Esophagus muscularis mucosa (tissue), 4 donors: ENCODE results near the gene IKZF3. TPM values are rescaled to one million over a fixed set of nuclear protein-coding genes. Genes with fewer than 3 reads are reported as not detected.

Experiments
- DNase-seq: peaks from one replicate; pipeline ENCODE4 v3.0.0-alpha.2; 2017; ENCODE audit errors: extremely low spot score
- H3K27ac ChIP-seq, 4 donors: fragments of 200-600 bp; sonication (generic); replicated peaks in 1 of 4; 1 replicate in 3 of 4; 2 replicates in 1 of 4; pipeline ENCODE4 v1.5.1; 2016 to 2019; ENCODE audit warnings: mild to moderate bottlenecking in 1 of 4
- H3K27me3 ChIP-seq, 4 donors: fragments of 200-600 bp; sonication (generic); one replicate each; pipeline versions ENCODE4 v1.5.1 to v1.6.0; 2016 to 2019
- H3K36me3 ChIP-seq, 4 donors: fragments of 200-600 bp; sonication (generic); one replicate each; pipeline ENCODE4 v1.5.1; 2016 to 2019
- H3K4me1 ChIP-seq, 4 donors: fragments of 200-600 bp; sonication (generic); one replicate each; pipeline ENCODE4 v1.5.1; 2016 to 2019
- H3K4me3 ChIP-seq, 4 donors: fragments of 200-600 bp; sonication (generic); 1 replicate in 2 of 4; 2 replicates in 2 of 4; pipeline ENCODE4 v1.5.1; 2016 to 2019; ENCODE audit warnings: mild to moderate bottlenecking in 4 of 4, moderate library complexity in 1 of 4
- H3K9me3 ChIP-seq, 4 donors: fragments of 200-600 bp; sonication (generic); 1 replicate in 3 of 4; 2 replicates in 1 of 4; pipeline ENCODE4 v1.5.1; 2016 to 2019
- EP300 ChIP-seq: sonication (generic); formaldehyde crosslinking; IDR thresholded peaks from one replicate; pipeline ENCODE4 v1.6.1; 2017; ENCODE audit warnings: antibody characterized with exemption
- POLR2A ChIP-seq: fragments of 450-650 bp; IDR thresholded peaks from one replicate; pipeline ENCODE4 v1.6.1; 2017; ENCODE audit warnings: antibody characterized with exemption, moderate library complexity, mild to moderate bottlenecking, low read depth
- POLR2AphosphoS5 ChIP-seq, 2 donors: sonication (generic); formaldehyde crosslinking; IDR thresholded peaks; one replicate each; pipeline ENCODE4 v1.6.1; 2017; ENCODE audit warnings: antibody characterized with exemption in 2 of 2
- WGBS: methylation state at CpG from one replicate; pipeline ENCODE4 v1.1.5; 2018; 5-methylcytosine and 5-hydroxymethylcytosine counted together
- intact Hi-C: fragments of 100-400 bp; cut with DNase I; formaldehyde crosslinking; loops from one replicate; pipeline ENCODE4 v1.15.1; 2023
- total RNA-seq, 4 donors: library from RNA; depleted of rRNA; stranded (reverse); fragments of >200 nt; gene quantifications; one replicate each; pipeline versions ENCODE4 v1.1.0 to v1.2.1, GENCODE V29; 2016
- TF ChIP-seq, protein P1 (sequence below), 3 experiments: fragments of 200-600 bp in 2 of 3; fragments of 450-650 bp in 1 of 3; sonication (generic) in 2 of 3; IDR thresholded peaks; one replicate each; pipeline ENCODE4 v1.5.1; 2017 to 2019; ENCODE audit warnings: antibody characterized with exemption in 3 of 3, mild to moderate bottlenecking in 2 of 3, moderate library complexity in 1 of 3

The IKZF3 gene
- total RNA-seq, 4 donors from 2014 or later, result 0.83 to 3.8 (median 1.3) TPM

DNA sequence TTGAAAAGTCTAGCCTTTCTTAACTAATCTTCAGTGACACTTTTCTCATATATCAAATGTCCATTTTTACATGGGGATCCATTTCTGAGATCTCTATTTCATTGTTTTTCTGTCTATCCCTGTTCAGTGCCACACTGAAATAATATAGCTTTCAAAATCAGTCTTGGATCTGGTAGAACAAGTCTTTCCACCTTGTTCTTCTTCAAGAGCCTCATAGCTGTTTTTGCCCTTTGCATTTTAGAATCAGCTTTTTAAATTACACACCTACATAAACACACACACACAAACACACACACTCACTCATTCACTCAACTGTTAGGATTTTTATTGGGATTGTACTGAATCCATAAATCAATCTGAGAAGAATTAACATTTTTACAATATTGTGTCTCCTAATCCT, 35.1 kb upstream of the IKZF3 start:
- Histone ChIP-seq H3K27ac (no peak overlapping the region), H3K4me1 (no peaks in the 10 kb centered on the region), H3K4me3 (no peak overlapping the region), H3K27me3 (no peaks in the 10 kb centered on the region), H3K9me3 (no peaks in the 10 kb centered on the region), H3K36me3 (peaks cover 0 to 5% (median 2%) of the 10 kb centered on the region in 4 donors)
- intact Hi-C loops, result no loop called here
- TF ChIP-seq, protein P1, sequence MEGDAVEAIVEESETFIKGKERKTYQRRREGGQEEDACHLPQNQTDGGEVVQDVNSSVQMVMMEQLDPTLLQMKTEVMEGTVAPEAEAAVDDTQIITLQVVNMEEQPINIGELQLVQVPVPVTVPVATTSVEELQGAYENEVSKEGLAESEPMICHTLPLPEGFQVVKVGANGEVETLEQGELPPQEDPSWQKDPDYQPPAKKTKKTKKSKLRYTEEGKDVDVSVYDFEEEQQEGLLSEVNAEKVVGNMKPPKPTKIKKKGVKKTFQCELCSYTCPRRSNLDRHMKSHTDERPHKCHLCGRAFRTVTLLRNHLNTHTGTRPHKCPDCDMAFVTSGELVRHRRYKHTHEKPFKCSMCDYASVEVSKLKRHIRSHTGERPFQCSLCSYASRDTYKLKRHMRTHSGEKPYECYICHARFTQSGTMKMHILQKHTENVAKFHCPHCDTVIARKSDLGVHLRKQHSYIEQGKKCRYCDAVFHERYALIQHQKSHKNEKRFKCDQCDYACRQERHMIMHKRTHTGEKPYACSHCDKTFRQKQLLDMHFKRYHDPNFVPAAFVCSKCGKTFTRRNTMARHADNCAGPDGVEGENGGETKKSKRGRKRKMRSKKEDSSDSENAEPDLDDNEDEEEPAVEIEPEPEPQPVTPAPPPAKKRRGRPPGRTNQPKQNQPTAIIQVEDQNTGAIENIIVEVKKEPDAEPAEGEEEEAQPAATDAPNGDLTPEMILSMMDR (IDR thresholded peaks at IDR 0.05), result no peak
- TF ChIP-seq POLR2A (no peak), EP300 (no peak), POLR2AphosphoS5 (IDR thresholded peaks at IDR 0.05) (no peak)
- no peak for DNase-seq

DNA sequence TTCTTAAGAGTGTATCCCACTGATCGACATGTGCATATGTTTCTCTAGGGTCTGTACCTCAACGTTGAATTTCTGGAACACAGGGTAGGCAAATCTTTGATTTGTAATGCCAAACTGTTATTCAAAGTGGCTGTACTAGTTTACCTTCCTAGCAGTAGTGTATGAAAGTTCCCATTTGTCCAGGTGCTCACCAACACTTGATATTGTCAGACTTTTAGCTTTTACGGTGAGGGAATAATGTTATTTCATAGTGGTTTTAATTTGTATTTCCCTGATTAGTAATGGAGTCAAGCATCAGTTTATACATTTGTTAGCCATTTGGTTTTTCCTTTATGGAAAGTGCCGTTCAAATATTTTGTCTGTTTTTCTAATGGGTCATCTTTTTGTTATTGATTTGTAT, 34.0 kb upstream of the IKZF3 start:
- Histone ChIP-seq H3K9me3 (no peaks in the 10 kb centered on the region), H3K27ac (no peak overlapping the region), H3K4me1 (no peaks in the 10 kb centered on the region), H3K36me3 (no peaks in the 10 kb centered on the region), H3K4me3 (no peak overlapping the region), H3K27me3 (peaks cover 0 to 4% (median 0%) of the 10 kb centered on the region in 4 donors)
- WGBS, result 89% methylated on average over 4 of the region's 4 CpGs
- TF ChIP-seq POLR2A, result no peak
- TF ChIP-seq, protein P1 (IDR thresholded peaks at IDR 0.05), result no peak
- no peak for TF ChIP-seq POLR2AphosphoS5 (IDR thresholded peaks at IDR 0.05)
- TF ChIP-seq EP300, result no peak
- intact Hi-C loops, result no loop called here
- no peak for DNase-seq

DNA sequence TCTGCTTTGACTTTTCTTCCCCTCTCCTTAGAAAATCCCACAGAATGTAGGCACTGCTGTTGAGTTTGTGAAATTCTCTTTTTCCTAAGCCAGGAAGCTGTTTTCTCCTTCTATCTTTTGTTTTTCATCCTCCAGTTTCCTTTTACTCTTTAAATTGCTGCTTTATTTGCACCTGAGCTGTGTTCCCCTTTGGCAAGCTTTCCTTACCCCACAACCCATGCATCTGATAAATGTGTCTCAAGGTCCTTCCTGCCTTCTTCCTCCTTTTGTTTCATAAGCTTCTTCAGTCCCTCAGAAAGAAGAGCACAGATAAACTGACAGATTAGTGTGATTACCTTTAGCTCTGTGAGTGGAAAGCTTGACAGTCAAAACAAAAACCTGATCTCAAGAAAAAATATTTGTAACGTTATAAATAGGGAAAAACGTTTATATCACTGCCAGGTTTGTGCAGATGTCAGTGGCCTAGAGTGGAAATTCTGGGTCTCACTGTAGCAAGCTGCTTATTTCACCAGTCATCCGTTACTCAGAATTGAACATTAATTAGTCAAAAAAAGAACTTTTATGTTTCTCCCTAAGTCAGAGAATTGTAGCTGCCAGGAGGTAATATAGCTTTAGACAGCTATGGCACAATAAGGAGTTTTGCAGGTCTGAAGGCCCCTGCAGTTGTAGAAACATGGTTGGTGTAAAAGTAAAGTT, 30.7 kb upstream of the IKZF3 start:
- intact Hi-C loops, result no loop called here
- no peak for DNase-seq

DNA sequence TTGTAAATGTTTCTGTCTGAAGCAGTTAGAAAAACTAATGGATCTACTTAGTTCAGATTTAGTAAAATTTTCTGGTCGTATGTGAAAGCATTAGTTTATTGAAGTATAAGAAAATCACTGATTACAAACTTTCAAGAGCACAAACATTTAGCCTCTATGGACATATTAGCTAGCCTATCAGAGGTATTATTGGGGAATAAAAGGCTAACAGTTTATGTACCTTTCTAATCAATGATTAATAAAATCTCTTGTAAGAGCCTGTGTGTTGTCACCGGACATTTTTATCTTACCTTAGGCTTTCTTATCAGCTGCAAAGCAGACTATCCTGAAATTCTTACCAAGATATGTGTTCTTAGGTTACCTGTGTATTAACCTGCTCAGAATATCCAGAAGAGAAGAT, 25.1 kb upstream of the IKZF3 start:
- Histone ChIP-seq H3K27me3 (peaks cover 0 to 65% (median 3%) of the 10 kb centered on the region in 4 donors), H3K4me1 (no peaks in the 10 kb centered on the region)

More for the DNA sequence above, 30.7 kb upstream of the IKZF3 start:
- Histone ChIP-seq H3K27me3 (peaks cover 0 to 29% (median 0%) of the 10 kb centered on the region in 4 donors), H3K27ac (no peak overlapping the region), H3K4me3 (no peak overlapping the region), H3K36me3 (no peaks in the 10 kb centered on the region), H3K4me1 (no peaks in the 10 kb centered on the region), H3K9me3 (peaks cover 0 to 4% (median 0%) of the 10 kb centered on the region in 4 donors)
- 27% methylated on average over 3 of the region's 3 CpGs for WGBS
- TF ChIP-seq POLR2A, result no peak
- TF ChIP-seq POLR2AphosphoS5 (IDR thresholded peaks at IDR 0.05), result no peak
- TF ChIP-seq EP300, result no peak
- TF ChIP-seq, protein P1 (IDR thresholded peaks at IDR 0.05), result no peak

More for the DNA sequence above, 25.1 kb upstream of the IKZF3 start:
- WGBS, result 41% methylated on average over 2 of the region's 2 CpGs
- intact Hi-C loops, result no loop called here
- TF ChIP-seq, protein P1 (IDR thresholded peaks at IDR 0.05), result no peak
- no peak overlapping the region for H3K4me3 ChIP-seq
- no peak for DNase-seq
- no peak overlapping the region for H3K27ac ChIP-seq
- peaks cover 0 to 4% (median 0%) of the 10 kb centered on the region in 4 donors for H3K9me3 ChIP-seq
- H3K36me3 ChIP-seq, result no peaks in the 10 kb centered on the region
